A549 (cell line): ENCODE data around the gene HAS3. TPM values are rescaled to one million over a fixed set of nuclear protein-coding genes. Genes with fewer than 3 reads are reported as not detected.
A peak's percentile ranks its signal among the peaks of the same experiment; 100 is the strongest.

Experiments used
- ATAC-seq, 2 experiments: fragments of 200-7000 bp in 1 of 2; fragments of >200 bp in 1 of 2; cut with Nextera tagmentation in 1 of 2; cut with Tn5 transposase in 1 of 2; 3 replicates each; pipeline versions ENCODE4 v1.8.0 to v1.9.1; 2018 to 2020; ENCODE audit warnings: mild to moderate bottlenecking in 1 of 2, moderate library complexity in 1 of 2
- CTCF ChIA-PET: fragments of 300-600 bp; sonication (Branson Sonifier 250); formaldehyde crosslinking; extraction: SDS; loops from one replicate; lab custom pipeline; 2021; ENCODE audit warnings: antibody characterized with exemption, inconsistent platforms; lab: Yijun Ruan, JAX
- POLR2A ChIA-PET: fragments of 350-600 bp; formaldehyde crosslinking; extraction: SDS; loops from one replicate; lab custom pipeline; 2021; ENCODE audit warnings: antibody characterized with exemption, inconsistent platforms; lab: Yijun Ruan, JAX
- DNase-seq, 2 experiments: peaks; one replicate each; pipeline versions ENCODE4 v3.0.0 to v3.0.0-alpha.2; 2011 to 2016; ENCODE audit warnings: low read depth in 1 of 2, low spot score in 1 of 2
- FAIRE-seq: peaks from 2 replicates; lab custom pipeline; 2011; peaks lifted over from hg19 to GRCh38; lab: Jason Lieb, UNC
- H3K27ac ChIP-seq, 2 experiments: fragments of >200 bp; sonication (Bioruptor Twin); formaldehyde crosslinking; 3 replicates each; pipeline ENCODE4 v1.5.1; 2016 to 2017
- H3K4me1 ChIP-seq: fragments of >200 bp; sonication (Bioruptor Twin); formaldehyde crosslinking; 3 replicates; pipeline ENCODE4 v1.6.1; 2016
- H3K4me2 ChIP-seq: fragments of >200 bp; sonication (Bioruptor Twin); formaldehyde crosslinking; 3 replicates; pipeline ENCODE4 v1.6.1; 2016
- H3K4me3 ChIP-seq: fragments of >200 bp; sonication (Bioruptor Twin); formaldehyde crosslinking; 3 replicates; pipeline ENCODE4 v1.5.1; 2016
- H3K9me3 ChIP-seq: fragments of >200 bp; sonication (Bioruptor Twin); formaldehyde crosslinking; 3 replicates; pipeline ENCODE4 v1.6.1; 2016
- CBX2 ChIP-seq: fragments of 200-600 bp; sonication (generic); IDR thresholded peaks from 2 replicates; pipeline ENCODE4 v1.6.1; 2016; ENCODE audit warnings: low read depth, mild to moderate bottlenecking, borderline replicate concordance
- CEBPB ChIP-seq, 2 experiments: fragments of >200 bp in 1 of 2; sonication (Bioruptor Twin) in 1 of 2; formaldehyde crosslinking in 1 of 2; IDR thresholded peaks; 2 replicates each; pipeline ENCODE4 v1.6.1; 2012 to 2016
- CHD2 ChIP-seq: fragments of 150-350 bp; IDR thresholded peaks from 2 replicates; pipeline ENCODE4 v1.6.1; 2014; ENCODE audit warnings: low read length; ENCODE audit not compliant: partially characterized antibody
- EHF ChIP-seq: fragments of 250-450 bp; sonication (Bioruptor Pico); IDR thresholded peaks from 2 replicates; pipeline ENCODE4 v1.5.0; 2020; ENCODE audit warnings: mild to moderate bottlenecking
- ELK1 ChIP-seq: fragments of 150-350 bp; IDR thresholded peaks from 2 replicates; pipeline ENCODE4 v1.6.1; 2014; ENCODE audit warnings: low read depth, mild to moderate bottlenecking, low read length
- GATA3 ChIP-seq: IDR thresholded peaks from 2 replicates; pipeline ENCODE4 v1.6.1; 2012; ENCODE audit warnings: borderline replicate concordance
- KDM5A ChIP-seq: fragments of 200-600 bp; sonication (generic); IDR thresholded peaks from 2 replicates; pipeline ENCODE4 v1.6.1; 2016; ENCODE audit warnings: antibody characterized with exemption, mild to moderate bottlenecking
- MAZ ChIP-seq: fragments of 150-350 bp; IDR thresholded peaks from 2 replicates; pipeline ENCODE4 v1.6.1; 2014; ENCODE audit warnings: antibody characterized with exemption, low read depth, low read length, borderline replicate concordance
- MYC ChIP-seq: IDR thresholded peaks from 2 replicates; pipeline ENCODE4 v1.6.1; 2012; ENCODE audit warnings: mild to moderate bottlenecking, inconsistent platforms, low read length, improper control_type of control experiment, borderline replicate concordance
- NFE2L2 ChIP-seq: fragments of 150-350 bp; conservative IDR thresholded peaks from 2 replicates; pipeline ENCODE4 v1.6.1; 2014; ENCODE audit warnings: low read length
- POLR2A ChIP-seq: IDR thresholded peaks from 2 replicates; pipeline ENCODE4 v1.6.1; 2012; ENCODE audit warnings: mild to moderate bottlenecking, low read length
- POLR2AphosphoS2 ChIP-seq: conservative IDR thresholded peaks from 2 replicates; pipeline ENCODE4 v1.6.1; 2012; ENCODE audit warnings: low read length, improper control_type of control experiment, inconsistent platforms
- RARB ChIP-seq: fragments of 250-450 bp; sonication (Bioruptor Pico); IDR thresholded peaks from 2 replicates; pipeline ENCODE4 v1.8.0; 2021; ENCODE audit warnings: mild to moderate bottlenecking, moderate library complexity
- RNF2 ChIP-seq: fragments of 200-600 bp; sonication (generic); IDR thresholded peaks from 2 replicates; pipeline ENCODE4 v1.6.1; 2016; ENCODE audit warnings: low read depth, mild to moderate bottlenecking, antibody characterized with exemption, moderate library complexity, borderline replicate concordance
- SMC3 ChIP-seq: fragments of >200 bp; sonication (Bioruptor Twin); formaldehyde crosslinking; IDR thresholded peaks from 3 replicates; pipeline ENCODE4 v1.6.1; 2018; ENCODE audit warnings: inconsistent platforms
- TFCP2L1 ChIP-seq: fragments of 250-450 bp; sonication (Bioruptor Pico); IDR thresholded peaks from 2 replicates; pipeline ENCODE4 v1.5.0; 2021; ENCODE audit warnings: mild to moderate bottlenecking
- ZFP36 ChIP-seq: fragments of 450-650 bp; IDR thresholded peaks from 2 replicates; pipeline ENCODE4 v1.6.1; 2014; ENCODE audit warnings: borderline replicate concordance; ENCODE audit not compliant: partially characterized antibody
- ZNF302 ChIP-seq: fragments of 250-450 bp; sonication (Bioruptor Pico); IDR thresholded peaks from 2 replicates; pipeline ENCODE4 v1.9.0; 2021; ENCODE audit warnings: inconsistent platforms, mild to moderate bottlenecking, moderate library complexity
- WGBS: methylation state at CpG from one replicate; pipeline ENCODE4 v1.1.6; 2017; ENCODE audit errors: missing lambda C conversion rate; 5-methylcytosine and 5-hydroxymethylcytosine counted together
- polyA plus RNA-seq, 4 experiments: library from polyadenylated mRNA; depleted of rRNA in 3 of 4; stranded (reverse); fragments of >200 nt; fragmentation: RNase III in 1 of 4; extraction: RNeasy Plus Mini Kit Qiagen cat#74134 plus additional on column Dnase treatment in 1 of 4; gene quantifications; 2 replicates in 3 of 4; 3 replicates in 1 of 4; pipeline ENCODE4 v1.2.3, GENCODE V29; 2011 to 2017
- TF ChIP-seq, protein P1 (sequence below): fragments of 450-650 bp; IDR thresholded peaks from 2 replicates; pipeline ENCODE4 v1.6.1; 2014; ENCODE audit warnings: antibody characterized with exemption
- TF ChIP-seq, protein P2 (sequence below): IDR thresholded peaks from 2 replicates; pipeline ENCODE4 v1.6.1; 2012

Gene HAS3
- polyA plus RNA-seq, 2 of the 4 experiments (the other 2 are of a cell fraction): 9.1 to 12.4 TPM

DNA sequence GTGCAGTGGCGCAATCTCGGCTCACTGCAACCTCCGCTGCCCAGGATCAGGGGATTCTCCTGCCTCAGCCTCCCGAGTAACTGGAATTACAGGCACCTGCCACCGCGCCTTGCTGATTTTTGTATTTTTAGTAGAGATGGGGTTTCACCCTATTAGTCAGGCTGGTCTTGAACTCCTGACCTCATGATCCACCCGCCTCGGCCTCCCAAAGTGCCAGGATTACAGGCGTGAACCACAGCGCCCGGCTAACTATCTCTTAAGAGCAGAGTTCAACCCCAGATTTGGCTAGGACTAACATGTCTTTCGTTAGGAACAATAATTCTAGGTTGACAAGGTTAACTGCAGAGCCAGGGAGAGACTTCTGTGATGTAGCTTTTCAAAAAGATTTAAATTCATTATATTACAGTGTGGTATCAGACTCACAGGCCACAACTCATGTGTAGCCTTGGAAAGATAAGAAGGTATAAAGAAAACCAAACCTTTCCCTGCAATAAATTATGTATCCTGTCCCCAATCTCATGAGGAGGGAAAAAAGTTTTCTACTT, 22.6 kb downstream of the HAS3 start:
- ATAC-seq (no peak), DNase-seq (no peak), FAIRE-seq (no peak)
- Histone ChIP-seq H3K4me1 (peaks cover 12% of the 10 kb centered on the region), H3K27ac (no peak overlapping the region), H3K9me3 (no peaks in the 10 kb centered on the region), H3K4me2 (no peak overlapping the region), H3K4me3 (no peak overlapping the region)
- ChIA-PET POLR2A (interaction anchor here (0.7 kb wide), 1 partner anchor 13 kb away, joined by 4 read pairs; no protein-coding TSS in a partner anchor), CTCF (interaction anchor here (0.5 to 24.8 kb wide), 6 partner anchors 9 to 599 kb away, joined by 3 to 503 read pairs (median 8); no protein-coding TSS in a partner anchor)
- TF ChIP-seq, protein P1, sequence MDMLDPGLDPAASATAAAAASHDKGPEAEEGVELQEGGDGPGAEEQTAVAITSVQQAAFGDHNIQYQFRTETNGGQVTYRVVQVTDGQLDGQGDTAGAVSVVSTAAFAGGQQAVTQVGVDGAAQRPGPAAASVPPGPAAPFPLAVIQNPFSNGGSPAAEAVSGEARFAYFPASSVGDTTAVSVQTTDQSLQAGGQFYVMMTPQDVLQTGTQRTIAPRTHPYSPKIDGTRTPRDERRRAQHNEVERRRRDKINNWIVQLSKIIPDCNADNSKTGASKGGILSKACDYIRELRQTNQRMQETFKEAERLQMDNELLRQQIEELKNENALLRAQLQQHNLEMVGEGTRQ: no peak
- no peak for TF ChIP-seq TFCP2L1
- no peak for TF ChIP-seq KDM5A
- TF ChIP-seq EHF: no peak
- no peak for TF ChIP-seq ZNF302 (CRISPR knock-in tag)
- no peak for TF ChIP-seq SMC3
- TF ChIP-seq MYC: no peak
- TF ChIP-seq, protein P2, sequence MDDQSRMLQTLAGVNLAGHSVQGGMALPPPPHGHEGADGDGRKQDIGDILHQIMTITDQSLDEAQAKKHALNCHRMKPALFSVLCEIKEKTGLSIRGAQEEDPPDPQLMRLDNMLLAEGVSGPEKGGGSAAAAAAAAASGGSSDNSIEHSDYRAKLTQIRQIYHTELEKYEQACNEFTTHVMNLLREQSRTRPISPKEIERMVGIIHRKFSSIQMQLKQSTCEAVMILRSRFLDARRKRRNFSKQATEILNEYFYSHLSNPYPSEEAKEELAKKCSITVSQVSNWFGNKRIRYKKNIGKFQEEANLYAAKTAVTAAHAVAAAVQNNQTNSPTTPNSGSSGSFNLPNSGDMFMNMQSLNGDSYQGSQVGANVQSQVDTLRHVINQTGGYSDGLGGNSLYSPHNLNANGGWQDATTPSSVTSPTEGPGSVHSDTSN: no peak
- no peak for TF ChIP-seq POLR2A
- TF ChIP-seq ELK1: no peak
- TF ChIP-seq POLR2AphosphoS2: no peak
- TF ChIP-seq RNF2: no peak
- 96% methylated on average over 12 of the region's 12 CpGs for WGBS

GRCh38 chr16:69130461-69130860, 25.0 kb downstream of the HAS3 start:
- CTCF ChIA-PET: interaction anchor here (0.9 to 24.8 kb wide), 8 partner anchors 10 to 283 kb away, joined by 3 to 503 read pairs (median 4); no protein-coding TSS in a partner anchor
- DNase-seq: no peak
- TF ChIP-seq RARB (CRISPR knock-in tag): peak; percentile 36; the same call in 1 of the 2 replicates
- no peak for TF ChIP-seq CHD2
- TF ChIP-seq, all 56 proteins: peak for 1
- Histone ChIP-seq H3K27ac (peak overlapping the region in 1 of 2 experiments; percentile 93; a peak in 1 of 6 replicates), H3K4me2 (peak overlapping the region; percentile 88), H3K9me3 (no peaks in the 10 kb centered on the region), H3K4me1 (peaks cover 26% of the 10 kb centered on the region), H3K4me3 (no peak overlapping the region)
- ATAC-seq: no peak
- FAIRE-seq: no peak
- POLR2A ChIA-PET: interaction anchor here (1.4 kb wide), 2 partner anchors 24 to 58 kb away, joined by 3 to 4 read pairs; no protein-coding TSS in a partner anchor
- 81% methylated on average over 6 of the region's 6 CpGs for WGBS

DNA sequence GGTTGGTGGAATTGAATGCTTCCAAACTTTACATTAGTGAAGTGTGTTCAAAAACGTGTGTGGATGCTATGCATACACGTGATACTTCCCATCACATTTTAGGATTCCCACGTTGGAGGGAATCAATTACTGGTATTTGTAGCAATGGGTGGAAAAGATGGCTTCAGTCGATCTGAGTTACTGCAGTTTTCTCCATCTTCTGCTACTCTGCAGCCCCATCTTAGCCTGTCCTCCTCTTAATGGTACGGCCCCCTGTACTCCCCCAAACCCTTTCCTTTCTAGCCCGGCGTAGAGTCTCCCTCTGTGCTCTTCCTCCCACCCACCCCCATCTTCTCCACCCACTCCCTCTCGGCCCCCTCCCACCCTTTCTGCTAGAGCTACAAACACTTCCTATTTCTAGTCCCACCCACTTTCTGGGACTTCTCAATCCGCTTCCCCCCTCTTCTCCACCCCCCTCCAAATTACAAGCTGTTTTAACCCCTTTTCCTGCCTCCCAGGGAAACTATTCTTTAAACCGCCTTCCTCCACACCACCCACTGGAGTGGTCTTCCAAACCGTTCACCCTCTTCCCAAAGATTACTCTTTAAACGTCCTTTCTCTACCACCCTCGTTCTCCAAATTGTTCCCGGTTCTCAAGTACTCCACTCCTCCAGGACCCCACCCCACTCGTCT, 25.9 kb downstream of the HAS3 start:
- FAIRE-seq: no peak

More for the DNA sequence above, 25.9 kb downstream of the HAS3 start:
- TF ChIP-seq ZFP36 (no peak), RARB (CRISPR knock-in tag) (no peak), NFE2L2 (no peak), MAZ (no peak), GATA3 (no peak), CBX2 (no peak), CEBPB (IDR thresholded peaks at IDR 0.05) (no peak)
- TF ChIP-seq, protein P1: no peak
- peak overlapping the region; percentile 79 for H3K4me3 ChIP-seq
- ChIA-PET CTCF (interaction anchor here (0.6 to 24.8 kb wide), 3 partner anchors 179 to 421 kb away, joined by 3 to 503 read pairs (median 4); no protein-coding TSS in a partner anchor), POLR2A (interaction anchor here (0.6 kb wide), 1 partner anchor 60 kb away, joined by 3 read pairs; no protein-coding TSS in a partner anchor)
- ATAC-seq (peak in 1 of 2 experiments; percentile 24; a peak in 3 of 6 replicates), DNase-seq (peak; percentile 39 to 54)
- H3K4me2 ChIP-seq: peak overlapping the region; percentile 88
- 4% methylated on average over 14 of the region's 15 CpGs for WGBS
- H3K9me3 ChIP-seq: no peaks in the 10 kb centered on the region
- H3K27ac ChIP-seq: peak overlapping the region; percentile 93 to 96
- H3K4me1 ChIP-seq: peaks cover 26% of the 10 kb centered on the region
